Measurements from ENCODE around the gene LDLRAP1. TPM values are rescaled to one million over a fixed set of nuclear protein-coding genes. Genes with fewer than 3 reads are reported as not detected.

The LDLRAP1 gene
- total RNA-seq, 1 experiment from 2014 or later = 26.0 TPM

DNA sequence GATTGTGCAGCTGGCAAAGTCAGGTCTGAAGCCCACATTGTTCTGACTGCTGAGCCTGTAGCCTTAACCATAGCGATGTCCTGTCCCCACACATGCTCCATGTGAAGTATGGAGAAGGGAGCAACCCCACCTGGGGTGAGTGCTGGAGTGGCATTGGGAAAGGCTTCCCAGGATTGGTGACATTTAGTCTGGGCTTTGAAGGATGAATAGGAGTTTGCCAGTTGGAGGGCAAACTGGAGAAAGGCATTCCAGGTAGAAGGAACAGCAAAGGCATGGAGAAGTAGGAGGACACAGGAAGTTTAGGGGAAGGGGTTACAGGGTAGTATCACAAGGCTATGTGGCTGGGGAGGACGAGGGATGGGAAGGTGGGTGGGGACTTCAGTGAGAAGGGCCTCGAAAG lies 7.3 kb upstream of the LDLRAP1 start:
- POLR2A ChIA-PET = no interaction called here
- Histone ChIP-seq H3K79me2 (ENCODE audit: insufficient read depth, low read length) (no peaks in the 10 kb centered on the region), H3K27me3 (ENCODE audit: insufficient read depth, low read length) (no peaks in the 10 kb centered on the region), H3K4me1 (ENCODE audit: control insufficient read depth in 1 of 2, insufficient read depth in 2 of 2, low read length in 2 of 2) (peaks cover 5 to 10% of the 10 kb centered on the region in 2 experiments; a peak in 3 of 4 replicates), H3K9me2 (ENCODE audit: insufficient read depth) (no peaks in the 10 kb centered on the region), H4K20me1 (ENCODE audit: insufficient read depth) (no peaks in the 10 kb centered on the region), H3K4me2 (ENCODE audit: low read length) (no peak overlapping the region), H3K9me3 (ENCODE audit: control insufficient read depth in 1 of 2, insufficient read depth in 1 of 2, low read depth in 1 of 2, low read length in 2 of 2) (no peaks in the 10 kb centered on the region), H3K4me3 (replicated peaks in 1 of 2; ENCODE audit: low read depth in 1 of 2, low read length in 2 of 2) (no peak overlapping the region), H2AFZ (ENCODE audit: low read depth, low read length, poor library complexity, severe bottlenecking) (no peak overlapping the region), H3K27ac (ENCODE audit: low read depth, low read length) (no peak overlapping the region), H3K9ac (ENCODE audit: low read length) (no peak overlapping the region), H3K36me3 (ENCODE audit: control insufficient read depth in 1 of 2, insufficient read depth in 2 of 2, low read length in 2 of 2) (no peaks in the 10 kb centered on the region)
- ATAC-seq (no peak), DNase-seq (ENCODE audit: low read depth, low spot score) (no peak)
- CTCF ChIA-PET = no interaction called here
- RAD21 ChIA-PET (ENCODE audit: low non-redundant PET in 1 of 2, low total read pairs in 2 of 2, uncharacterized antibody in 2 of 2, unreplicated experiment in 2 of 2) = no interaction called here
- intact Hi-C loops (cut with micrococcal nuclease) = no loop called here
- BruUV-seq (replicated peaks) = no TSS peak
- TF ChIP-seq TCF7L2 (IDR thresholded peaks at IDR 0.05; ENCODE audit: borderline replicate concordance, extremely low read depth, insufficient read depth, insufficient read length) (no peak), FOSL1 (IDR thresholded peaks at IDR 0.05; ENCODE audit: low read depth) (no peak), POLR2A (IDR thresholded peaks at IDR 0.05; ENCODE audit: borderline replicate concordance, extremely low read depth, insufficient read depth, insufficient read length) (no peak), SP1 (IDR thresholded peaks at IDR 0.05; ENCODE audit: low read depth) (no peak), EGR1 (IDR thresholded peaks at IDR 0.05; ENCODE audit: low read depth) (no peak), REST (IDR thresholded peaks at IDR 0.05; ENCODE audit: low read depth) (no peak), ZFX (IDR thresholded peaks at IDR 0.05) (no peak), EZH2phosphoT487 (IDR thresholded peaks at IDR 0.05; ENCODE audit: borderline replicate concordance) (no peak), CTCF (IDR thresholded peaks at IDR 0.05 in 2 of 3, conservative IDR thresholded peaks at IDR 0.05 in 1 of 3; ENCODE audit: borderline replicate concordance in 1 of 3, insufficient read depth in 1 of 3, low read depth in 2 of 3, low read length in 2 of 3) (no peak)

Data from HCT116 (cell line).